CD4-positive, alpha-beta T cell treated with Interleukin-17A for 4 hours (primary cell): Measurements from ENCODE around the gene CDC7.

Source experiments
- DNase-seq: peaks from one replicate; pipeline ENCODE4 v3.0.0-alpha.2; 2020; ENCODE audit warnings: mixed read lengths

The CDC7 gene

GRCh38 chr1:91549041-91549735 lies 48.5 kb downstream of the CDC7 start:
- DNase-seq, result peak; percentile 59

- DNase-seq, result peak; percentile 25
Observed at GRCh38 chr1:91550961-91551360, 50.3 kb downstream of the CDC7 start.

- DNase-seq, result no peak
Observed at GRCh38 chr1:91552091-91552490, 51.4 kb downstream of the CDC7 start.

GRCh38 chr1:91552596-91552995 lies 51.9 kb downstream of the CDC7 start:
- no peak for DNase-seq

GRCh38 chr1:91553177-91553591 lies 52.5 kb downstream of the CDC7 start:
- no peak for DNase-seq

- no peak for DNase-seq
Observed at GRCh38 chr1:91555074-91555730, 54.6 kb downstream of the CDC7 start.

GRCh38 chr1:91555821-91556531 lies 55.3 kb downstream of the CDC7 start:
- DNase-seq, result peak; percentile 65

GRCh38 chr1:91556556-91556955 lies 55.9 kb downstream of the CDC7 start:
- DNase-seq, result peak; percentile 23

GRCh38 chr1:91557039-91557690 lies 56.5 kb downstream of the CDC7 start:
- peak; percentile 26 for DNase-seq

- no peak for DNase-seq
Observed at GRCh38 chr1:91557826-91558225, 57.2 kb downstream of the CDC7 start.

- no peak for DNase-seq
Observed at GRCh38 chr1:91559046-91559750, 58.5 kb downstream of the CDC7 start.

GRCh38 chr1:91559838-91560565 lies 59.4 kb downstream of the CDC7 start:
- peak; percentile 47 for DNase-seq

GRCh38 chr1:91564888-91565701 lies 64.4 kb downstream of the CDC7 start:
- DNase-seq, result no peak

GRCh38 chr1:91567583-91567982 lies 66.9 kb downstream of the CDC7 start:
- DNase-seq, result no peak

GRCh38 chr1:91568261-91568660 lies 67.6 kb downstream of the CDC7 start:
- DNase-seq, result no peak

GRCh38 chr1:91569411-91570119 lies 68.9 kb downstream of the CDC7 start:
- peak; percentile 7 for DNase-seq

GRCh38 chr1:91570120-91570448 lies 69.4 kb downstream of the CDC7 start:
- DNase-seq, result no peak

- DNase-seq, result no peak
Observed at GRCh38 chr1:91572044-91572443, 71.4 kb downstream of the CDC7 start.
